Stimulated activated CD8-positive, alpha-beta memory T cell treated with anti-CD3 and anti-CD28 coated beads, Interleukin-15, amount 100 ng/mL, for 24 hours (primary cell): ENCODE data around the gene LTB.
"Not testable (repeated sequence)": the region's sequence is repeated elsewhere in the genome, so short reads cannot be mapped to it uniquely, and the experiment has no call there.

Experiments
- DNase-seq: peaks from one replicate; pipeline ENCODE4 v3.0.0-alpha.2; 2020; ENCODE audit warnings: low read depth

The LTB gene

DNA sequence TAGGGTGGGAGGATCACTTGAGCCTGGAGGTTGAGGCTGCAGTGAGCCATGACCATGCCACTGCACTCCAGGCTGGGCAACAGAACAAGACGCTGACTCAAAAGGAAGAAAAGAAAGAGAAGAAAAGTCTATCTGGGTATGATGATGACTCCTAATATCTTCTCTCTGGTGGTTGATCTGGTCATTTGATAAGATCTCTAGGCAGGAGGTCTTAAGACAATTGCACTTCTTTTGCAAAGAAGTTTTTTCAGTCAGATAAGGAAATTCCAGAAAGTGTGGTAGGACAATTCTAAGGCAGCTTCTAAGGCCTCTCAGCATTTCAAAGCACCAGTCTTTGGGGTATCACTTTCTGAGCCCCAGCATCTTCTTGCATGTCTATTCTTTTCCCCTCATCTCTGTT lies 25.1 kb upstream of the LTB start:
- DNase-seq = no peak

DNA sequence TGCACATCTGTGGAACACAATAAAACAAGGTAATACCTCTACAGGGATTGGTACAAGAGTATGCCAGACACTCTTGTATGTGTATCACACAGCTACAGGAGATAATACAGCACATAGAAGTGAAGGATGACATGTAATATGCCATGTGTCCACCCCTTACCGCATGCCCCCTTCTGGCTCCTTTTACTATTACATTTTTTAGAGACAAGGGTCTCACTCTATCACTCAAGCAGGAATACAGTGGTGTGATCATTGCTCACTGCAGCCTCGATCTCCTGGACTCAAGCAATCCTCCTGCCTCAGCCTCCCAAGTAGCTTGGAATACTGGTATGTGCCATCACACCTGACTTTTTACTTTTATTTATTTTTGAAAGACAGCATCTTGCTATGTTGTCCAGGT lies 14.8 kb upstream of the LTB start:
- DNase-seq = no peak

DNA sequence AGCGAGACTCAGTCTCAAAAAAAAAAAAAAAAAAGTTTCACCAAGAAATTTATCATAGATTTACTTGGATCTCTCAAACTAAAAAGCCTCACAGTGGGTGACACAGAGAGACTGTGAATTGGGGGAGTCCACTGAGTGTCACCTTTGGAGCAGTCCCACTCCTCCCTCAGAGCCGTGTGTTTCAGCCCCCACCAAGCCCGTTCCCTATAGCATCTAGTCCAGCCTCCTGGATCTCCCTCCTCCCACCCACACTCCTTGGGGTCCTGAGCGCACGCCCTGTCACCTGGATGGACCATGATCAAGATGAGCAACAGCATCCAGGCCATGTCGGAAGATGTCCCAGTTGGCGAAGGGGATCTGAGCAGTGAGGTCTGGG lies 10.2 kb upstream of the LTB start:
- DNase-seq = no peak

DNA sequence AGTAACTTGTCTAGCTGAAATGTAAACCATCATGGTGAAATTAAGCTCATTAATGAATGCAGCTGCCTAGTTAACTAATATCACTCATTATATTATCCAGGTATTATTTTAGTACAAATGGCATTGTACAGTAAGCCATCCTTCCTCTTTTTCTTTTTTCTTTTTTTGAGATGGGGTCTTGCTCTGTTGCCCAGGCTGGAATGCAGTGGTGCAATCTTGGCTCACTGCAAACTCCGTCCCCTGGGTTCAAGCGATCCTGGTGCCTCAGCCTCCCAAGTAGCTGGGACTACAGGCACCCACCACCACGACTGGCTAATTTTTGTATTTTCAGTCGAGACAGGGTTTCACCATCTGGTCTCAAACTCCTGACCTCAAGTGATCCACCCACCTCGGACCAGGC lies 8.5 kb upstream of the LTB start:
- DNase-seq = not testable (repeated sequence)

DNA sequence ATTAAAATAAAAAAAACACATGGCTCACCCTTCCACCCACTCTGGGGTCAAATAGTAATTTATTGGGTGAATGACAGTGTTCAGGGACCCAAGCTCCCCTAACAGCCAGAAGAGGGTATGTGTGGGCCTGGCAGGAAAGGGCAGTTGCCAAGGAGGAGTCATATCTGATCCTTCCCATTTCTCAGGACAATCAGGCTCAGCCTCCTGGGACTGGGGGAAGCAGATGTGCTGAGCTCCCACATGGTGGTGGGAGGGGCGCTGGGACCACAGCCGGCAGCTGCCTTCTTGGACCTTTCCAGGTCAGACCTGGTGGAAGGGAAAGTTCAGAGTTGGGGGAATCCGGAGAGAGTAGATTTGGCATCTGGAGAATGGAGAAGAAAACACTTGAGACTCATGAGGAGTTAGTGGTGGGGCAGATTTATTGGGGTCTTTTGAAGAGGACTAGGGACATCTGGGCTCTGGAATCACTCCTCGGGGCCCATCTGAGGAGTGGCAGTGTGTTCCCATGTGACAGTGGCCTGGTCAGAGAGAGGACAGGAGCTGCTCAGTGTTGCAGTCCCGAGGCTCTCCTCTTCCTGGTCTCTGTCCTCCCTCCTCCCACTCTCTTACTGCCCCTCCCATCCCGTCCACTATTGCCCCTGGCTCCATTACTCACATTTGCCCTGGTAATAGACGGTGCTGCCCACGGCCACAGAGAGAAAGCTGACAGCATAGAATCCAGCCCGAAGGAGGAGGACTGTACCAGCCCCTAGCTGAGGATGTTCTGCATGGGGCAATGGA lies 6.8 kb upstream of the LTB start:
- DNase-seq = no peak

DNA sequence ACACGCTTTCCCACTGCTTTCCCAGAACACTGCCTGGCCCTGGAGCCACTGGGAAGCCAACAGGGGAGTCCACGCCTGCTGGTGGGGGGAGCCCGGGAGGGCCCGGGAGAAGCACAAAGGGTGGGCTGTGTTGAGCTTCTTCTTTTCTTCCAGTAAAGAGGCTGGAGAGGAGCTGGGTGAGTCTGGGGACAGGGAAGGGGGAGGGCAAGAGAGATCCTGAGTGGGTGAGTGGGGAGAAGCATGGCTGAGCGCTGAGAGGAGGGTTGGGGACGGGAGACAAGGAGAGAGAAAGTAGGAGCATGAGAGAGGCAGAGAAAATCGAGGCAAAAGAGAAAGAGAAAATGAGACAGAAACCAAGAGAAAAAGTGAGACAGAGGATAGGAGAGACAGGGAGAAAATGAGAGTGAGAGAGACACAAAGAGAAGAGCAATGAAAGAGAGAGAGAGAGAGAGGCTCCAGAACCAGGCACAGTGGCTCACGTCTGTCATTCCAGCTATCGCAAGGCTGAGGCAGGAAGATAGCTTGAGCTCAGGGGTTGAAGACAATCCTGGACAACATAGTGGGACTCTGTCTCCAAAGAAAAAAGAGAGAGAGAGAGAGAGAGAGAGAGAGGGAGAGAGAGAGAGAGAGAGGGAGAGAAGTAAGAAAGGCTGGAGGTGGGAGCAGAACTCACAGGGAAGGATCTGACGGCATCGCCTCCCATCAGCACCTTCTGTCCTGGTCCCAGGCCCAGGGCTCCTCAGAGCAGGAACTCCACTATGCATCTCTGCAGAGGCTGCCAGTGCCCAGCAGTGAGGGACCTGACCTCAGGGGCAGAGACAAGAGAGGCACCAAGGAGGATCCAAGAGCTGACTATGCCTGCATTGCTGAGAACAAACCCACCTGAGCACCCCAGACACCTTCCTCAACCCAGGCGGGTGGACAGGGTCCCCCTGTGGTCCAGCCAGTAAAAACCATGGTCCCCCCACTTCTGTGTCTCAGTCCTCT lies 5.9 kb upstream of the LTB start:
- DNase-seq = no peak

DNA sequence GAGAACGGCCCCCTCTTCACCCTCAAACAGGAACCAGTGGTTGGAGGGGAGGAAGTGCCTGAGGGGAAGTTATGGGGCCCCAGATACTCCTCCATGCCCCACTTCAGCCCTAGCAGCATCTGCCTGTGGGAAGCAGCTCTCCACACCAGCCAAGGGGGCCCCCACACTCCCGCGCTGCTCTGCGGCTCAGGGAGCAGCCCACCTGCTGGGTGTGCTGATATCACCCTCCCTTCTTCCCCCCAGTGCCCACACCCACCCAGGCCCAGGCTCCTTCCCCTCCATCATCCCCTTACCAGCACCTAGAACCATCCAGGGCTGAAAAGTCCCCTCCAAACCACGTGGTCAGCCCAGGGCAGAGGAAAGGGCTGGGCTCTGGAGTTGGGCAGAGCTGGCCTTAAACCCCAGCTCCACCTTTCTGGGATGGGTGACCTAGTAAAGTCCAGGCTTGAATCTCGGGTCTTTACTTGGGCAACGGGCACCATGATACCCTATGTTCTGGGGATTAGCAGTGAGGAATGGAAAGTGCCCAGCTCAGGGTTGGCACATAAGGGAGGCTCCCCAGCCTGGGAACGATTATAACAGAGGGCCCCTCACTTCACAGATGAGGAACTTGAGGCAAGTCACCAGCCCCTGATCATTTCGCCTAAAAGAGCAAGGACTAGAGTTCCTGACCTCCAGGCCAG lies 4.5 kb upstream of the LTB start:
- DNase-seq = no peak

DNA sequence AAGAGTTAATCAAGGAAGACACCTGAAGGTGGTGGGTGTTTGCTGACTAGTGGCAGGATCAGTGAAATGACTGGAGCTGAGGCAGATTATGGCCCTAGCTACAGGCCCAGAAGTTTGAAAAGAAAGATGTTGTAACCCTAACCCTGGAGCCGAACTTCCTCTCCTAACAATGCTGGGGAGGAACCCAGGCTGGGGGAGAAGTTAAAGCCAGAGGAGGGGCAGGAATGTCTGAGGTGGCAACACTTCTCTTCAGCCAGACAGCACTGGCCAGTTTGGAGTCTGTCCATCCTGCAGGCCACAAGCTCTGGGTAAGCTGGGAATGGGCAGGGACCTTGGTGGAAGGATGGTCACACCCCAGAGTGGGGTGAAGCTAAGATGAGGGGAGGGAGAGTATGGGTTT lies 3.8 kb upstream of the LTB start, which contains the start of gene LST1:
Gene LST1 (plus strand): TSS at position 270 of the 400 bp plus-strand sequence. CDS start 1,023 bp downstream, outside the sequence.
- DNase-seq = no peak

DNA sequence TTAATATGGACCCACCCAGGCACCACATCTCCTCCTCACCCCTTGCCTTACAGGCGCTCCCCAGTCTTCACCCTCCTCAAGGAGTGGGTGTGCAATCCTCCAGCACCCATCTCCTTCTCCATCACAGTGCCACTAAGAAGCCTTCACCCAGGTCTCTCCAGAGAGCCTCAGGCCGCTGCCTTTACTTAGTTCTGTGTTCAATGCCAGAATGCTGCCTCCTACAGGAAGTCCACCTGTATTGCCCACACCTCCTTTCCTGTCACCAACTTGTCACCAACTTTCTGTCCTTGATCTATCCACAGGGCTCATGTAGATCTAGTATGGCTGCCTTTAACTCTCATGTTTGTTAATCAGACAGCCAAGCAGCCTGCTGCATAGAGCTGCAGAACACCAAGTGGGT lies 3.3 kb upstream of the LTB start:
- DNase-seq = no peak

DNA sequence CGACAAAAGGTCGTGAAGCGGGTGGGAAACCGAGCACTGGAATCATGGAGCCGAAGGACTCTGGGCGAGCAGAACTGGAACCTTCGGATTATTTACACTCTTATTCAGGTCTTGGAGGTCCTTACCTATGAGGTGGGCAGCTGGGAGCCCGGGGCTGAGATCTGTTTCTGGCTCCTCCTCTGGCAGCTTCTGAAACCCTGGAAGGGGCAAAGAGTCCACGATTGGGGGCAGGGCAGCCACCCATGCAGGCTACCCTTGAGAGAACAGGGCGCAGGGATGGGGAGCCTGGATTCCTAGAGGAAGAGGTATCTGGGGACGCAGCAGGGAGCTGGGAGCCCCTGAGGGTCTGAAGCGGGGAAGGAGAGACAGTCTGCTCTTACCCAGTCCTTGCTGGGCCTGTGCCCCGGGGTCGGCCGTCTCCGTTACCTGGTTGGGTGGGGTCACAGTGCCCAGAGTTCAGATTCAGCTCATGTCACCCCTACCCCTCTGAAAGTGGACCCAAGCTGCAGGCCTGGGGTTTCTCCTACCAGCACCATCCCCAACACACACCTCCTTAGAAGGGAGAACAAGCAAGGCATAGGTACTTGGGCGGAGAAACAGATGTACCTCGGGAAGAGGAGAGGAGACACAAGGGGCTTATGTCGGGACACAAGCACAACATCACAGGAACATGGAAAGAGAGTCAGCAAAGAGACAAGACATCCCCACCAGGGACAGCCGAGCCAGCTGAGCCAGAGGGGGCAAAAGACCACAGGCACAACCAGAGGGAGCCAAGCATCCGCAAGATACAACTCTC lies 592 bp downstream of the LTB start:
- no peak for DNase-seq

DNA sequence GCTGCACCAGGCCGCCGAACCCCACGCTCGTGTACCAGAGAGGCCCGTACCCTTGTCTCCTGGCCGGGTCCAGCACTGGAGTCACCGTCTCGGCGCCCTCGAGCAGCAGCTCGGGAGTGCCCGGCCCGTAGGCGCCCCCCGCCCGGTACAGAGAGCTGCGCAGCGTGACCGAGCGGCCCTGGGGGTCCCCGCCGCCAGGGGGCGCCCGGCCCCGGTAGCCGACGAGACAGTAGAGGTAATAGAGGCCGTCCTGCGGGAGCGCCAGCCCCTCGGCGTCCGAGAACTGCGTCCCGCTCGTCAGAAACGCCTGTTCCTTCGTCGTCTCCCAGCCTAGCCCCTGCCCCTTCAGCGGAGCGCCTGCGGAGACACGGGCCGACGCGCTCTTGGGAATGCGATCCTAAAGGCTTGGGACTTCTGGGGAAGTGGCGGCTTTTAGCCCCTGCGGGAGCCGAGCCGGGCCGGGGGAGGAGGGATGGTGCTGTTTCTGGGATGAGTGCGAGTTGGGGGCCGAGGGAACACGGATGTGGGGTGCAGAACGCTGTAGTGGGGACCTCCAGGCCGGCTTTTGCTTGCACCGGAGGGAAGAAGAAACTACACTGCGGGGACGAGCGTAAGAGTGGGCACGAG lies 1.3 kb downstream of the LTB start:
- peak; percentile 84 for DNase-seq

DNA sequence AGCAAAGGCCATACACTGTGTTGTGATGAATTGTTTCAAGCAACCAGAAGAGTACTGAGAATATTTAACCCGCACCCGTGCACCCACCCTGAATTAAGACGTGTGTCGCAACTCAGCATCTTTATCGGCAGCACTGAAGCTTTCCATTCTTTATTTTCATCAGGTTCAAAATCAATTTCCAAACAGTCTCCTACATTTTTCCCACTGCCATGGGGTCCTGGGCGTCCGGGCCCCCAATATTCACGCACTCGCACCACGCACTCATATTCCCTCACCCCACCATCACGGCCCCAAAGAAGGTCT lies 1.8 kb downstream of the LTB start:
- DNase-seq = no peak

DNA sequence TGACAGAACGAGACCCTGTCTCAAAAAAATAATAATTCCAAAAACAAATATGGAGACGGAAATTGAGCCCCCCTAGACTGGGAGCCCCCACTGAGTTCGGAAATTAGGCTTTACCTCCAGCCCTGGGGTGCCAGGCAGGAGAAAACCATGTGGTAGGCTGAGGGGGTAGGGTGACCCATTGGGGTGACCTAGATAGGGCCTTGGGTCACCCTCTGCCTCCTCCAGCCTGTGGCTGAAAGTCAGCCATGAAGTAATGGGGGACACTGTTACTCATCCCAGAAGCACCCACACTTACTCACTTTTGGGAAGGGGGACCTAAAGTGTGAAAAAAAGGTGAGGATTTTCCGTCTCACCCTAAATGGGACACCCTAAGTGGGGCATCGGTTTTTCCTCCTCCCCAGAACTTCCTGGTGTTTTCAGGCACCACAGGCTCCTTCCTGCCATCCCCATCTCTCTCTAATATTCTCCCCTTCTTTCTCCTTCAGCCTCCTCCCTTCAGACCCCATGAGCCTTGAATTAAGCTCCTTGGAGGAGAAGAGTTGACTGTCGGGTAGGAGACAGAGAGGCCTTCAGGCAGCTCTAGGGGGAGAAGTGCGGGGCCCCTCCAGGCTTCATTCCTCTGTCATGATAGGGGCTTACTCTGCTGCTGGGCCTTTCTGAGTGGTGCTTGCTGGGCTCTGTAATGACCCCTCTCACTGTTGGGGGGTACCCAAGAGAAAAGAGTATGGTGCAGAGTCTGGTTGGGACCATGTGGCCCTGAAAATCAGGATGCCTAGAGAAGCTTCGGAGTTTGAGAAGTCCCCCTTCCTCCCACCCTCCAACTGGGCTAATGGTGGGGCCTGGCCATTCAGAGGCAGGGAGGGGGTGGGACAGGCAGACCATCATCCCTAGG lies 2.4 kb downstream of the LTB start:
- no peak for DNase-seq

DNA sequence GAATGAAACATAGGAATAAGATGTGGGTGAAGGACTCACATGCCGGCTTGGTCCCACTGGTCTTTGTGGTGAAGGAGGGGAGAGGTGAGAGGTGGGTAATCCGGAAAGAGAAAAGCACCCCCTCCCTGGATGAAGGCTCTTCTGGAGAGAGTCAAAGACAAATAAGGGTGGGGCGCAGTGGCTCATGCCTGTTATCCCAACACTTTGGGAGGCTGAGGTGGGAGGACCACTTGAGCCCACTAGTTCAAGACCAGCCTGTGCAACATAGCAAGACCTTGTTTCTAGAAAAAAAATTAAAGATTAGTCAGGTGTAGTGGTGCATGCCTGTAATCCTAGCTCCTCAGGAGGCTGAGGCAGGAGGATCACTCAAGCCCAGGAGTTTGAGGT lies 3.1 kb downstream of the LTB start:
- no peak for DNase-seq

DNA sequence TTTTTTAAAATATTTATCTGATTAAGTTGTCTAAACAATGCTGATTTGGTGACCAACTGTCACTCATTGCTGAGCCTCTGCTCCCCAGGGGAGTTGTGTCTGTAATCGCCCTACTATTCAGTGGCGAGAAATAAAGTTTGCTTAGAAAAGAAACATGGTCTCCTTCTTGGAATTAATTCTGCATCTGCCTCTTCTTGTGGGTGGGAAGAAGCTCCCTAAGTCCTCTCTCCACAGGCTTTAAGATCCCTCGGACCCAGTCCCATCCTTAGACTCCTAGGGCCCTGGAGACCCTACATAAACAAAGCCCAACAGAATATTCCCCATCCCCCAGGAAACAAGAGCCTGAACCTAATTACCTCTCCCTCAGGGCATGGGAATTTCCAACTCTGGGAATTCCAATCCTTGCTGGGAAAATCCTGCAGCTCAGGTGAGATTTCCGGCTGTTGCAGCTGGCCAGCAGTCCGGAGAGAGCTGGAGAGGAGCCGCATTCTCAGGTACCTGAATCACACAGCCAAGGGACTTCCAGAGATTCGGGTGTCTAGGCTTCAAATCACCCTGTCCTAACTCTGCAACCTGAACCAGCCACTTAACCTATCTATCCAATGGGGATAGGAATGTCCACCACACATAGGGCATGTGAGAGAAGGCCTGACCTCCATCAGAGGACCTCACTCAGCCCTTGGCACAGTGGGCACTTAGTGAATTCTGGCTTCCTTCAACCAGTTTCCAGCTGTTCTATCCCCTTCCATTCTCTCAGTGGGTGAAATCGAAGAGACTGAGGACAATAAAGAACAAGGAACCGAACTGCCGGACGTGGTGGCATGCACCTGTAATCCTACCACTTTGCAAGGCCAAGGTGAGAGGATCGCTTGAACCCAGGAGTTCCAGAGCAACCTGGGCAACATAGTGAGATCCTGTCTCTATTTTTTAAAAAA lies 3.8 kb downstream of the LTB start:
- DNase-seq = no peak

DNA sequence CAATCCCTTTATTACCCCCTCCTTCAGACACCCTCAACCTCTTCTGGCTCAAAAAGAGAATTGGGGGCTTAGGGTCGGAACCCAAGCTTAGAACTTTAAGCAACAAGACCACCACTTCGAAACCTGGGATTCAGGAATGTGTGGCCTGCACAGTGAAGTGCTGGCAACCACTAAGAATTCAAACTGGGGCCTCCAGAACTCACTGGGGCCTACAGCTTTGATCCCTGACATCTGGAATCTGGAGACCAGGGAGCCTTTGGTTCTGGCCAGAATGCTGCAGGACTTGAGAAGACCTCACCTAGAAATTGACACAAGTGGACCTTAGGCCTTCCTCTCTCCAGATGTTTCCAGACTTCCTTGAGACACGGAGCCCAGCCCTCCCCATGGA lies 4.7 kb downstream of the LTB start:
- no peak for DNase-seq

DNA sequence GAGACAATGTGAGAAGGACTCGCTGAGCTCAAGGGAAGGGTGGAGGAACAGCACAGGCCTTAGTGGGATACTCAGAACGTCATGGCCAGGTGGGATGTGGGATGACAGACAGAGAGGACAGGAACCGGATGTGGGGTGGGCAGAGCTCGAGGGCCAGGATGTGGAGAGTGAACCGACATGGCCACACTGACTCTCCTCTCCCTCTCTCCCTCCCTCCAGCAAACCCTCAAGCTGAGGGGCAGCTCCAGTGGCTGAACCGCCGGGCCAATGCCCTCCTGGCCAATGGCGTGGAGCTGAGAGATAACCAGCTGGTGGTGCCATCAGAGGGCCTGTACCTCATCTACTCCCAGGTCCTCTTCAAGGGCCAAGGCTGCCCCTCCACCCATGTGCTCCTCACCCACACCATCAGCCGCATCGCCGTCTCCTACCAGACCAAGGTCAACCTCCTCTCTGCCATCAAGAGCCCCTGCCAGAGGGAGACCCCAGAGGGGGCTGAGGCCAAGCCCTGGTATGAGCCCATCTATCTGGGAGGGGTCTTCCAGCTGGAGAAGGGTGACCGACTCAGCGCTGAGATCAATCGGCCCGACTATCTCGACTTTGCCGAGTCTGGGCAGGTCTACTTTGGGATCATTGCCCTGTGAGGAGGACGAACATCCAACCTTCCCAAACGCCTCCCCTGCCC lies 5.2 kb downstream of the LTB start:
- no peak for DNase-seq

DNA sequence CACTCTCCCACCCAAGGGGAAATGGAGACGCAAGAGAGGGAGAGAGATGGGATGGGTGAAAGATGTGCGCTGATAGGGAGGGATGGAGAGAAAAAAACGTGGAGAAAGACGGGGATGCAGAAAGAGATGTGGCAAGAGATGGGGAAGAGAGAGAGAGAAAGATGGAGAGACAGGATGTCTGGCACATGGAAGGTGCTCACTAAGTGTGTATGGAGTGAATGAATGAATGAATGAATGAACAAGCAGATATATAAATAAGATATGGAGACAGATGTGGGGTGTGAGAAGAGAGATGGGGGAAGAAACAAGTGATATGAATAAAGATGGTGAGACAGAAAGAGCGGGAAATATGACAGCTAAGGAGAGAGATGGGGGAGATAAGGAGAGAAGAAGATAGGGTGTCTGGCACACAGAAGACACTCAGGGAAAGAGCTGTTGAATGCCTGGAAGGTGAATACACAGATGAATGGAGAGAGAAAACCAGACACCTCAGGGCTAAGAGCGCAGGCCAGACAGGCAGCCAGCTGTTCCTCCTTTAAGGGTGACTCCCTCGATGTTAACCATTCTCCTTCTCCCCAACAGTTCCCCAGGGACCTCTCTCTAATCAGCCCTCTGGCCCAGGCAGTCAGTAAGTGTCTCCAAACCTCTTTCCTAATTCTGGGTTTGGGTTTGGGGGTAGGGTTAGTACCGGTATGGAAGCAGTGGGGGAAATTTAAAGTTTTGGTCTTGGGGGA lies 6.1 kb downstream of the LTB start:
- no peak for DNase-seq
